ENCODE data around the gene CPEB4. TPM values are rescaled to one million over a fixed set of nuclear protein-coding genes. Genes with fewer than 3 reads are reported as not detected.

The CPEB4 gene
- total and polyA plus RNA-seq, 10 of the 15 experiments (the other 5 are each of a cell fraction or from before 2014, with no cell fraction given), result 6.9 to 33.1 (median 20.4) TPM

GRCh38 chr5:173972925-173973615, 84.9 kb downstream of the CPEB4 start (continued):
- TF ChIP-seq EED (IDR thresholded peaks at IDR 0.05; ENCODE audit: low read depth), result 0 out of 2 replicates have a peak, but pooled peaks have one; percentile 0
- TF ChIP-seq CHD4 (IDR thresholded peaks at IDR 0.05), result no peak
- no peak for TF ChIP-seq ZBTB4 (CRISPR knock-in tag; IDR thresholded peaks at IDR 0.05)
- peak; percentile 17; the same call in 1 of the 2 replicates for TF ChIP-seq NBN (IDR thresholded peaks at IDR 0.05)
- no peak for TF ChIP-seq NFYB (IDR thresholded peaks at IDR 0.05; ENCODE audit: insufficient read depth, low read depth, low read length)
- TF ChIP-seq ZNF207 (IDR thresholded peaks at IDR 0.05; ENCODE audit: borderline replicate concordance), result no peak

- Histone ChIP-seq H3K4me2 (ENCODE audit: control insufficient read depth, insufficient read depth) (peak overlapping the region; percentile 99), H3K27me3 (replicated peaks in 1 of 2; ENCODE audit: control insufficient read depth in 2 of 2, insufficient read depth in 2 of 2, low read length in 1 of 2) (no peaks in the 10 kb centered on the region), H4K20me1 (ENCODE audit: control insufficient read depth, insufficient read depth) (no peaks in the 10 kb centered on the region), H3K36me3 (ENCODE audit: control insufficient read depth in 2 of 2, insufficient read depth in 2 of 2, low read length in 1 of 2) (no peaks in the 10 kb centered on the region), H3K4me1 (ENCODE audit: control insufficient read depth, insufficient read depth, low read length) (peaks cover 12% of the 10 kb centered on the region), H3K9ac (ENCODE audit: control insufficient read depth, insufficient read depth, low read length) (peak overlapping the region; percentile 51; the same call in 1 of the 2 replicates), H3K27ac (ENCODE audit: control insufficient read depth, insufficient read depth) (no peak overlapping the region), H3K9me3 (replicated peaks; ENCODE audit: control insufficient read depth, insufficient read depth, low read length) (no peaks in the 10 kb centered on the region), H3K79me2 (ENCODE audit: control insufficient read depth, insufficient read depth, low read length) (no peaks in the 10 kb centered on the region), H2AFZ (ENCODE audit: control insufficient read depth, low read depth, low read length) (peak overlapping the region; percentile 99), H3K4me3 (peak overlapping the region; percentile 66; the same call in 1 of the 2 replicates)
- SMC1A ChIA-PET (ENCODE audit: uncharacterized antibody, unreplicated experiment), result interaction anchor here (0.6 to 8.5 kb wide), 30 partner anchors 10 to 668 kb away, joined by 3 to 171 read pairs (median 4); partner anchors contain the start of gene BOD1
- RAD21 ChIA-PET (ENCODE audit: unreplicated experiment), result interaction anchor here (0.7 to 5.6 kb wide), 26 partner anchors 10 to 382 kb away, joined by 3 to 90 read pairs (median 4); partner anchors contain the start of gene BOD1
- CTCF ChIA-PET, result interaction anchor here (0.6 to 6.8 kb wide), 38 partner anchors 8 to 820 kb away, joined by 3 to 242 read pairs (median 4); partner anchors contain the start of genes BOD1 and CPEB4
- intact Hi-C loops (cut with micrococcal nuclease; ENCODE audit: unreplicated experiment) (loop anchor here (1.0 to 10.0 kb wide), 5 partner anchors 151 to 679 kb away; no protein-coding TSS in a partner anchor), in situ Hi-C loops (cut with MboI) (no loop called here)
- no peak for FAIRE-seq
- no peak for DNase-seq (ENCODE audit: low read depth, low spot score)
- peak; percentile 53 for ATAC-seq
- POLR2A ChIA-PET, result interaction anchor here (0.6 to 1.6 kb wide), 3 partner anchors 152 to 357 kb away, joined by 3 to 5 read pairs (median 3); partner anchors contain the start of gene BOD1
- WGBS (ENCODE audit: insufficient coverage, insufficient replicate concordance, low lambda C conversion rate, missing lambda C conversion rate), result 1% methylated on average over 13 of the region's 13 CpGs
- BruUV-seq (replicated peaks), result no TSS peak
- no peak for TF ChIP-seq ZNF217 (IDR thresholded peaks at IDR 0.05)
- TF ChIP-seq RELA (IDR thresholded peaks at IDR 0.05; ENCODE audit: borderline replicate concordance, partially characterized antibody), result no peak
- no peak for TF ChIP-seq KLF5 (IDR thresholded peaks at IDR 0.05; ENCODE audit: partially characterized antibody)
- no peak for TF ChIP-seq E4F1 (IDR thresholded peaks at IDR 0.05; ENCODE audit: borderline replicate concordance, partially characterized antibody)
- no peak; the same call in 1 of the 2 replicates for TF ChIP-seq EED (IDR thresholded peaks at IDR 0.05; ENCODE audit: low read depth)
- TF ChIP-seq RAD51 (IDR thresholded peaks at IDR 0.05), result no peak
- TF ChIP-seq BCLAF1 (IDR thresholded peaks at IDR 0.05), result no peak
- TF ChIP-seq MTA2 (IDR thresholded peaks at IDR 0.05; ENCODE audit: low read depth), result no peak
Observed at GRCh38 chr5:173973616-173973969, 85.4 kb downstream of the CPEB4 start.
